Effector memory CD4-positive, alpha-beta T cell (primary cell): ENCODE results near the gene CDADC1.

Source experiments
- DNase-seq, 3 donors: peaks; one replicate each; pipeline ENCODE4 v3.0.0-alpha.2; 2020
- H3K27ac ChIP-seq: 2 replicates; pipeline ENCODE4 v1.7.0; 2013; ENCODE audit warnings: mild to moderate bottlenecking, low read length, moderate library complexity; ENCODE audit not compliant: insufficient read depth, poor library complexity, severe bottlenecking
- H3K27me3 ChIP-seq: replicated peaks from 2 replicates; pipeline ENCODE4 v1.7.0; 2013; ENCODE audit warnings: mild to moderate bottlenecking, low read length; ENCODE audit not compliant: insufficient read depth, control insufficient read depth, poor library complexity, severe bottlenecking
- H3K36me3 ChIP-seq: 2 replicates; pipeline ENCODE4 v1.7.0; 2013; ENCODE audit warnings: mild to moderate bottlenecking, low read length, moderate library complexity; ENCODE audit not compliant: control insufficient read depth, insufficient read depth
- H3K4me1 ChIP-seq: 2 replicates; pipeline ENCODE4 v1.7.0; 2013; ENCODE audit warnings: low read length, mild to moderate bottlenecking; ENCODE audit not compliant: control insufficient read depth, insufficient read depth, poor library complexity, severe bottlenecking
- H3K4me3 ChIP-seq: 2 replicates; pipeline ENCODE4 v1.7.0; 2013; ENCODE audit warnings: low read length, low read depth, mild to moderate bottlenecking; ENCODE audit not compliant: insufficient read depth, poor library complexity, severe bottlenecking
- H3K9me3 ChIP-seq: 2 replicates; pipeline ENCODE4 v1.7.0; 2013; ENCODE audit warnings: mild to moderate bottlenecking, low read length, moderate library complexity; ENCODE audit not compliant: control insufficient read depth

The CDADC1 gene

GRCh38 chr13:49217962-49218492 is 29.7 kb upstream of the CDADC1 start:
- Histone ChIP-seq H3K9me3 (no peaks in the 10 kb centered on the region), H3K36me3 (no peaks in the 10 kb centered on the region), H3K4me1 (peaks cover 9% of the 10 kb centered on the region), H3K27me3 (peaks cover 25% of the 10 kb centered on the region), H3K27ac (no peak overlapping the region), H3K4me3 (no peak overlapping the region)
- no peak for DNase-seq

GRCh38 chr13:49218493-49219051 is 29.2 kb upstream of the CDADC1 start:
- no peaks in the 10 kb centered on the region for H3K9me3 ChIP-seq
- H3K4me1 ChIP-seq, result peaks cover 9% of the 10 kb centered on the region

DNA sequence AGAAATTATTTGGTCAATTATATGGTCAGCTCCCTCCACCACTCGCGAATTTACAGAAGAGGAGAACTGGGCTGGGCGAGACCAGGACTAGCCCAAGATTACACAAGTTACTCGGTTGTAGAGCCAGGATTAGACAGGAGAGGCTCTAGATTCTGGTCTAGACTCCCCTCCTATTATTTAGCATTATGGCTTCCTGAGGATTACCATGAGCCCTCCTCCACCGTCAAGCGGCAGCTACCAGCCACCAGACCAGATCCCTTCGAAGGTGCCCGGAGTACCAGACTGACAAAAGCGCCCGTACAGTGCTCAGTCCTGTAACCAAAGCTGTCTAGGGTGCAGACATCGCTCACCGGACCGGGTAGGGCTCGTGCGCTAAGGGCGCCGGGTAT is 28.1 kb upstream of the CDADC1 start:
- H3K36me3 ChIP-seq, result no peaks in the 10 kb centered on the region
- peaks cover 25% of the 10 kb centered on the region for H3K27me3 ChIP-seq
- peaks cover 8% of the 10 kb centered on the region for H3K4me1 ChIP-seq
- H3K4me3 ChIP-seq, result peak overlapping the region; percentile 29
- H3K27ac ChIP-seq, result no peak overlapping the region
- H3K9me3 ChIP-seq, result no peaks in the 10 kb centered on the region
- DNase-seq, result no peak

More at GRCh38 chr13:49218493-49219051, 29.2 kb upstream of the CDADC1 start:
- Histone ChIP-seq H3K4me3 (no peak overlapping the region), H3K27ac (no peak overlapping the region), H3K27me3 (peaks cover 25% of the 10 kb centered on the region), H3K36me3 (no peaks in the 10 kb centered on the region)
- DNase-seq, result no peak

- peak in 1 of 3 donors; percentile 12 for DNase-seq
- H3K27me3 ChIP-seq, result peaks cover 25% of the 10 kb centered on the region
- H3K27ac ChIP-seq, result no peak within 1 kb of the TSS
- no peaks in the 10 kb centered on the region for H3K9me3 ChIP-seq
- H3K4me1 ChIP-seq, result peaks cover 4% of the 10 kb centered on the region
- no peaks in the 10 kb centered on the region for H3K36me3 ChIP-seq
- H3K4me3 ChIP-seq, result peak within 1 kb of the TSS; percentile 51
Measured at GRCh38 chr13:49220036-49220855, 27.5 kb upstream of the CDADC1 start, which contains the start of gene MLNR. Gene MLNR (plus strand): TSS chr13:49220338. CDS start chr13:49220338, 0 bp downstream.

DNA sequence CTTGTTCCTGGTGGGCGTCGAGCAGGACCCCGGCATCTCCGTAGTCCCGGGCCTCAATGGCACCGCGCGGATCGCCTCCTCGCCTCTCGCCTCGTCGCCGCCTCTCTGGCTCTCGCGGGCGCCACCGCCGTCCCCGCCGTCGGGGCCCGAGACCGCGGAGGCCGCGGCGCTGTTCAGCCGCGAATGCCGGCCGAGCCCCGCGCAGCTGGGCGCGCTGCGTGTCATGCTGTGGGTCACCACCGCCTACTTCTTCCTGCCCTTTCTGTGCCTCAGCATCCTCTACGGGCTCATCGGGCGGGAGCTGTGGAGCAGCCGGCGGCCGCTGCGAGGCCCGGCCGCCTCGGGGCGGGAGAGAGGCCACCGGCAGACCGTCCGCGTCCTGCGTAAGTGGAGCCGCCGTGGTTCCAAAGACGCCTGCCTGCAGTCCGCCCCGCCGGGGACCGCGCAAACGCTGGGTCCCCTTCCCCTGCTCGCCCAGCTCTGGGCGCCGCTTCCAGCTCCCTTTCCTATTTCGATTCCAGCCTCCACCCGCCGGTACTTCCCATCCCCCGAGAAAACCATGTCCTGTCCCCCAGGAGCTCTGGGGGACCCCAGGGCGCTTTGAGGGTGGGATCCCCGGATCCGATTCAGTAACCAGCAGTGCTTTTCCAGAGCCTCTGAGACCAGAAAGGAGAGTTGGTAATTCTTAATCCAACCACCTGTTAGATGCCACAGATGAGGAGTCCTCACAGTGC is 26.7 kb upstream of the CDADC1 start:
- peaks cover 25% of the 10 kb centered on the region for H3K27me3 ChIP-seq
- H3K36me3 ChIP-seq, result no peaks in the 10 kb centered on the region
- peak overlapping the region; percentile 51 for H3K4me3 ChIP-seq
- no peak for DNase-seq
- peaks cover 4% of the 10 kb centered on the region for H3K4me1 ChIP-seq
- no peaks in the 10 kb centered on the region for H3K9me3 ChIP-seq
- H3K27ac ChIP-seq, result no peak overlapping the region

GRCh38 chr13:49221590-49221965 is 26.1 kb upstream of the CDADC1 start:
- Histone ChIP-seq H3K36me3 (no peaks in the 10 kb centered on the region), H3K27me3 (peaks cover 25% of the 10 kb centered on the region), H3K27ac (no peak overlapping the region), H3K9me3 (no peaks in the 10 kb centered on the region), H3K4me3 (no peak overlapping the region), H3K4me1 (peaks cover 4% of the 10 kb centered on the region)
- no peak for DNase-seq

DNA sequence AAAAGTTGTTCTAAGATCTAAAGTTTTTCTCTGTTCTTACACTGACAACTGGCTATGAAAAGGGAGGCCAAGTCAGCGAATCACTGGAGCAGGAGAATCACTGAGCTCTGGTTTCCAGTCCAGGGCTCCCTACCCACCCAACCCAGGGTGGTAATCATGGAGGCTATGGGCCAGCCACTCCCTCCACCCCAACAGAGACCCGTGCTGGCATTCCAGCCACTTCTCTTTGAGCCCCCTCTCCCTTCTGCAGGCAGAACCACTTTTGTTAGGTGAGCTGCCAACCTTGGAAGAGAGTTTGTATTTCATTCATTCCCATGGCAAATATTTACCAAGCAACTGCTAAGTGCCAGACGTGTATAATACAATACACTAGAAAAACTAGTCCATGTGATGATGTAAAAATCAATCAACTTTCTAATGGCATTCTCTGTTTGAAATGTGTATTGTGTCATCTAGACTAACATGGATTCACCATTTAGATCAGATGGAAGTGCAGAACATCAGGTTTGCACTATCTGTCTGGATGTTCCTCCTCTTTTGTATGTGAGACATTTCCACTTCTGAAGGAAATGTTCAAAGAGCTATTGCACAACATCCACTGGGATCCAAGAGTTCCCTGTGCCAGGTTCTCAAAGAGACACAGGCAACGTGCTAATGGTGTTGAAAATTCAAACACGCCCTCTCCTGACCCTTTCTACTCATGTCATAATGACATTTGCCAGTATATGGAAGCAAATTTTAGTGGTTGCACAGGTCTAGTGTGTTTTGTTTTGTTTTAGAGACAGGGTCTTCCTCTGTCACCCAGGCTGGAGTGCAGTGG is 22.3 kb upstream of the CDADC1 start:
- Histone ChIP-seq H3K27ac (no peak overlapping the region), H3K9me3 (no peaks in the 10 kb centered on the region), H3K4me1 (peaks cover 3% of the 10 kb centered on the region), H3K4me3 (no peak overlapping the region), H3K27me3 (peaks cover 11% of the 10 kb centered on the region), H3K36me3 (no peaks in the 10 kb centered on the region)
- DNase-seq, result no peak

DNA sequence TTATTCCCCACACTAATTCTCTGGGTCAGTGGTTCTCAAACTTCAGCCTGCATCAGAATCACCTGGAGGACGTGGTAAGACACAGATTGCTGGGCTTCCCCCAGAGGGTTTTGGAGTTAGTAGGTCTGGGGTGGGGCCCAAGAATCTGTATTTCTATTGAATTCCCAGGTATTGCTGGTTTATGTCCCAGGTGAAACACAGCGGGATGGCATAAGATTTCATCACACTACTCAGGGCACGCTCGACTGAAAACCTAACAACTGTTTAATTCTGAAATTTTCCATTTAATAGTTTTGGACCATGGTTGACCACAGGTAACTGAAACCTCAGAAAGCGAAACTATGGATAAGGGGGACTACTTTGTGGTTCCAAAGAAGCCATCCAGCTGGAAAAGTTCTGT is 21.1 kb upstream of the CDADC1 start:
- Histone ChIP-seq H3K9me3 (no peaks in the 10 kb centered on the region), H3K4me1 (no peaks in the 10 kb centered on the region), H3K36me3 (no peaks in the 10 kb centered on the region), H3K27ac (no peak overlapping the region), H3K27me3 (peaks cover 1% of the 10 kb centered on the region), H3K4me3 (no peak overlapping the region)
- DNase-seq, result no peak

- Histone ChIP-seq H3K27me3 (no peaks in the 10 kb centered on the region), H3K36me3 (no peaks in the 10 kb centered on the region), H3K4me1 (no peaks in the 10 kb centered on the region), H3K4me3 (no peak overlapping the region), H3K9me3 (no peaks in the 10 kb centered on the region), H3K27ac (no peak overlapping the region)
- DNase-seq, result no peak
Measured at GRCh38 chr13:49234741-49235140, 13.0 kb upstream of the CDADC1 start.
